Thymus (tissue), 11 donors: ENCODE data around the gene CDH22. TPM values are rescaled to one million over a fixed set of nuclear protein-coding genes. Genes with fewer than 3 reads are reported as not detected.

Experiments
- DNase-seq, 9 donors: peaks; one replicate each; pipeline ENCODE4 v3.0.0-alpha.2; 2013; ENCODE audit warnings: low spot score in 9 of 9, low read depth in 6 of 9, missing footprints in 1 of 9
- H3K27ac ChIP-seq, 2 donors: one replicate each; pipeline ENCODE4 v1.5.1; 2013; ENCODE audit warnings: control low read depth in 1 of 2, low read depth in 1 of 2, low read length in 1 of 2, mild to moderate bottlenecking in 1 of 2, moderate library complexity in 1 of 2
- H3K27me3 ChIP-seq, 2 donors: one replicate each; pipeline ENCODE4 v1.5.1; 2013; ENCODE audit warnings: low read length in 1 of 2; ENCODE audit not compliant: control insufficient read depth in 2 of 2, insufficient read depth in 1 of 2
- H3K36me3 ChIP-seq, 2 donors: one replicate each; pipeline ENCODE4 v1.5.1; 2013; ENCODE audit warnings: low read length in 1 of 2, mild to moderate bottlenecking in 1 of 2, moderate library complexity in 1 of 2; ENCODE audit not compliant: control insufficient read depth in 2 of 2, insufficient read depth in 2 of 2
- H3K4me1 ChIP-seq, 2 donors: one replicate each; pipeline ENCODE4 v1.5.1; 2013; ENCODE audit warnings: low read length in 2 of 2; ENCODE audit not compliant: control insufficient read depth in 2 of 2, insufficient read depth in 2 of 2
- H3K4me3 ChIP-seq, 2 donors: one replicate each; pipeline ENCODE4 v1.5.1; 2013; ENCODE audit warnings: low read length in 2 of 2, control low read depth in 1 of 2, mild to moderate bottlenecking in 1 of 2
- H3K9me3 ChIP-seq, 2 donors: one replicate each; pipeline ENCODE4 v1.5.1; 2013; ENCODE audit warnings: low read length in 1 of 2, mild to moderate bottlenecking in 1 of 2; ENCODE audit not compliant: control insufficient read depth in 2 of 2, insufficient read depth in 1 of 2
- WGBS: extraction: QIAGEN DNeasy Blood & Tissue Kit; methylation state at CpG from one replicate; pipeline ENCODE4 v1.1.7; 2013; 5-methylcytosine and 5-hydroxymethylcytosine counted together
- polyA plus RNA-seq: library from polyadenylated mRNA; stranded (reverse); fragments of 200-250 nt; gene quantifications from one replicate; pipeline ENCODE4 v1.2.3, GENCODE V29; 2013
- total RNA-seq: library from RNA; stranded (reverse); fragments of 120-200 nt; gene quantifications from one replicate; pipeline ENCODE4 v1.2.4, GENCODE V29; 2013
- donor health status: healthy.

The CDH22 gene
- total and polyA plus RNA-seq, 2 donors = 0.05 to 0.11 TPM

- 80% methylated on average over 8 of the region's 8 CpGs for WGBS
- Histone ChIP-seq H3K36me3 (no peaks in the 10 kb centered on the region), H3K27ac (no peak overlapping the region), H3K9me3 (no peaks in the 10 kb centered on the region), H3K4me1 (peaks cover 0 to 9% of the 10 kb centered on the region in 2 donors), H3K4me3 (no peak overlapping the region), H3K27me3 (peaks cover 0 to 28% of the 10 kb centered on the region in 2 donors)
- no peak for DNase-seq
Observed at GRCh38 chr20:46139266-46139889, 168.9 kb downstream of the CDH22 start.

- no peaks in the 10 kb centered on the region for H3K36me3 ChIP-seq
- DNase-seq = no peak
- H3K4me1 ChIP-seq = peaks cover 0 to 9% of the 10 kb centered on the region in 2 donors
- 94% methylated on average over 5 of the region's 5 CpGs for WGBS
- no peaks in the 10 kb centered on the region for H3K9me3 ChIP-seq
- H3K27me3 ChIP-seq = peaks cover 0 to 30% of the 10 kb centered on the region in 2 donors
- H3K4me3 ChIP-seq = no peak overlapping the region
- no peak overlapping the region for H3K27ac ChIP-seq
Observed at GRCh38 chr20:46137816-46138215, 170.5 kb downstream of the CDH22 start.

- H3K4me3 ChIP-seq = no peak overlapping the region
- no peak for DNase-seq
- peaks cover 0 to 31% of the 10 kb centered on the region in 2 donors for H3K27me3 ChIP-seq
- 70% methylated on average over 12 of the region's 12 CpGs for WGBS
- peaks cover 0 to 9% of the 10 kb centered on the region in 2 donors for H3K4me1 ChIP-seq
- H3K36me3 ChIP-seq = no peaks in the 10 kb centered on the region
- H3K27ac ChIP-seq = no peak overlapping the region
- H3K9me3 ChIP-seq = no peaks in the 10 kb centered on the region
Observed at GRCh38 chr20:46135856-46136633, 172.3 kb downstream of the CDH22 start.

- H3K4me1 ChIP-seq = peaks cover 0 to 9% of the 10 kb centered on the region in 2 donors
- no peaks in the 10 kb centered on the region for H3K36me3 ChIP-seq
- no peak overlapping the region for H3K4me3 ChIP-seq
- peaks cover 0 to 40% of the 10 kb centered on the region in 2 donors for H3K27me3 ChIP-seq
- WGBS = 88% methylated on average over 7 of the region's 7 CpGs
- H3K27ac ChIP-seq = no peak overlapping the region
- no peaks in the 10 kb centered on the region for H3K9me3 ChIP-seq
- DNase-seq = no peak
Observed at GRCh38 chr20:46134716-46135115, 173.6 kb downstream of the CDH22 start.

GRCh38 chr20:46133886-46134654 lies 174.2 kb downstream of the CDH22 start:
- Histone ChIP-seq H3K4me3 (no peak overlapping the region), H3K27me3 (peaks cover 0 to 36% of the 10 kb centered on the region in 2 donors), H3K36me3 (no peaks in the 10 kb centered on the region), H3K4me1 (peaks cover 0 to 6% of the 10 kb centered on the region in 2 donors), H3K9me3 (no peaks in the 10 kb centered on the region), H3K27ac (no peak overlapping the region)
- WGBS = 92% methylated on average over 11 of the region's 11 CpGs
- no peak for DNase-seq

GRCh38 chr20:46132705-46133120 lies 175.6 kb downstream of the CDH22 start:
- DNase-seq = peak in 7 of 9 donors; percentile 12 to 59 (median 26)
- WGBS = 19% methylated on average over 17 of the region's 17 CpGs
- H3K27me3 ChIP-seq = peaks cover 0 to 38% of the 10 kb centered on the region in 2 donors

GRCh38 chr20:46131396-46131795 lies 176.9 kb downstream of the CDH22 start:
- Histone ChIP-seq H3K9me3 (no peaks in the 10 kb centered on the region), H3K4me1 (no peaks in the 10 kb centered on the region), H3K36me3 (no peaks in the 10 kb centered on the region), H3K27ac (no peak overlapping the region), H3K4me3 (no peak overlapping the region), H3K27me3 (peaks cover 0 to 35% of the 10 kb centered on the region in 2 donors)
- no peak for DNase-seq
- WGBS = 59% methylated on average over 6 of the region's 6 CpGs

More at GRCh38 chr20:46132705-46133120, 175.6 kb downstream of the CDH22 start:
- Histone ChIP-seq H3K4me1 (no peaks in the 10 kb centered on the region), H3K27ac (no peak overlapping the region), H3K9me3 (no peaks in the 10 kb centered on the region), H3K36me3 (no peaks in the 10 kb centered on the region), H3K4me3 (no peak overlapping the region)

GRCh38 chr20:46130534-46130933 lies 177.8 kb downstream of the CDH22 start:
- H3K4me1 ChIP-seq = no peaks in the 10 kb centered on the region
- no peak overlapping the region for H3K27ac ChIP-seq
- no peaks in the 10 kb centered on the region for H3K9me3 ChIP-seq
- DNase-seq = no peak
- 64% methylated on average over 4 of the region's 4 CpGs for WGBS
- H3K36me3 ChIP-seq = no peaks in the 10 kb centered on the region
- H3K27me3 ChIP-seq = peaks cover 0 to 27% of the 10 kb centered on the region in 2 donors
- H3K4me3 ChIP-seq = no peak overlapping the region
